ENCODE data around the gene SORCS2.

- no peak for TF ChIP-seq POLR2A (IDR thresholded peaks at IDR 0.05; ENCODE audit: low read length)
- no peak for TF ChIP-seq GATA1 (IDR thresholded peaks at IDR 0.05; ENCODE audit: low read depth, low read length)
These were observed 271.9 kb downstream of the SORCS2 start for GRCh38 chr4:7464259-7464655.
